Nephron progenitor cell (in vitro differentiated cells): Measurements from ENCODE around the gene CAMKK2.
A peak's percentile ranks its signal among the peaks of the same experiment; 100 is the strongest.

Experiments
- DNase-seq: peaks from one replicate; pipeline ENCODE4 v3.0.0; 2021
- H3K27ac Mint-ChIP-seq: 2 replicates; pipeline ENCODE4 v1.8.0; 2021; ENCODE audit warnings: mild to moderate bottlenecking, moderate library complexity, mixed read lengths
- H3K27me3 Mint-ChIP-seq: 2 replicates; pipeline ENCODE4 v1.8.0; 2021; ENCODE audit warnings: mild to moderate bottlenecking, low read depth, mixed read lengths; ENCODE audit not compliant: poor library complexity
- H3K36me3 Mint-ChIP-seq: 2 replicates; pipeline ENCODE4 v1.8.0; 2021; ENCODE audit warnings: low read depth, mixed read lengths
- H3K4me1 Mint-ChIP-seq: 2 replicates; pipeline ENCODE4 v1.8.0; 2021; ENCODE audit warnings: mixed read lengths
- H3K4me3 Mint-ChIP-seq: 2 replicates; pipeline ENCODE4 v1.8.0; 2021; ENCODE audit warnings: mild to moderate bottlenecking, moderate library complexity, mixed read lengths
- H3K9me3 Mint-ChIP-seq: 2 replicates; pipeline ENCODE4 v1.8.0; 2021; ENCODE audit warnings: mild to moderate bottlenecking, moderate library complexity, mixed read lengths
- CTCF ChIP-seq: fragments of 200-600 bp; sonication (generic); IDR thresholded peaks from 2 replicates; pipeline ENCODE4 v1.5.0; 2021; ENCODE audit warnings: antibody characterized with exemption

The CAMKK2 gene

GRCh38 chr12:121240062-121240420 lies 56.5 kb downstream of the CAMKK2 start:
- H3K27me3 Mint-ChIP-seq, result no peaks in the 10 kb centered on the region
- peak overlapping the region; percentile 16 for H3K27ac Mint-ChIP-seq
- no peak for DNase-seq
- H3K4me1 Mint-ChIP-seq, result peaks cover 48% of the 10 kb centered on the region
- H3K36me3 Mint-ChIP-seq, result peaks cover 36% of the 10 kb centered on the region
- no peak for TF ChIP-seq CTCF
- H3K4me3 Mint-ChIP-seq, result peak overlapping the region; percentile 31
- no peaks in the 10 kb centered on the region for H3K9me3 Mint-ChIP-seq

GRCh38 chr12:121239351-121240061 lies 57.0 kb downstream of the CAMKK2 start:
- TF ChIP-seq CTCF, result no peak
- H3K4me3 Mint-ChIP-seq, result no peak overlapping the region
- no peak for DNase-seq
- no peaks in the 10 kb centered on the region for H3K27me3 Mint-ChIP-seq
- H3K36me3 Mint-ChIP-seq, result peaks cover 39% of the 10 kb centered on the region
- H3K9me3 Mint-ChIP-seq, result no peaks in the 10 kb centered on the region
- H3K4me1 Mint-ChIP-seq, result peaks cover 48% of the 10 kb centered on the region
- peak overlapping the region; percentile 97 for H3K27ac Mint-ChIP-seq

GRCh38 chr12:121238604-121239350 lies 57.7 kb downstream of the CAMKK2 start:
- H3K4me3 Mint-ChIP-seq, result no peak overlapping the region
- peaks cover 37% of the 10 kb centered on the region for H3K36me3 Mint-ChIP-seq
- TF ChIP-seq CTCF, result no peak
- no peak for DNase-seq
- H3K27me3 Mint-ChIP-seq, result no peaks in the 10 kb centered on the region
- H3K27ac Mint-ChIP-seq, result peak overlapping the region; percentile 97
- no peaks in the 10 kb centered on the region for H3K9me3 Mint-ChIP-seq
- H3K4me1 Mint-ChIP-seq, result peaks cover 48% of the 10 kb centered on the region

GRCh38 chr12:121238086-121238485 lies 58.4 kb downstream of the CAMKK2 start:
- no peaks in the 10 kb centered on the region for H3K27me3 Mint-ChIP-seq
- H3K36me3 Mint-ChIP-seq, result peaks cover 30% of the 10 kb centered on the region
- no peak for DNase-seq
- no peaks in the 10 kb centered on the region for H3K9me3 Mint-ChIP-seq
- peak overlapping the region; percentile 97 for H3K27ac Mint-ChIP-seq
- H3K4me3 Mint-ChIP-seq, result no peak overlapping the region
- peaks cover 48% of the 10 kb centered on the region for H3K4me1 Mint-ChIP-seq
- no peak for TF ChIP-seq CTCF

- peaks cover 48% of the 10 kb centered on the region for H3K4me1 Mint-ChIP-seq
- no peaks in the 10 kb centered on the region for H3K9me3 Mint-ChIP-seq
- no peaks in the 10 kb centered on the region for H3K27me3 Mint-ChIP-seq
- no peak for DNase-seq
- peaks cover 29% of the 10 kb centered on the region for H3K36me3 Mint-ChIP-seq
- peak overlapping the region; percentile 97 for H3K27ac Mint-ChIP-seq
- no peak overlapping the region for H3K4me3 Mint-ChIP-seq
- TF ChIP-seq CTCF, result no peak
These were observed 59.1 kb downstream of the CAMKK2 start for GRCh38 chr12:121237415-121237814.
